Measurements from ENCODE around the gene CST9. TPM values are rescaled to one million over a fixed set of nuclear protein-coding genes. Genes with fewer than 3 reads are reported as not detected.

The CST9 gene
- total and polyA plus RNA-seq, 2 of the 8 experiments (the other 6 are each of a cell fraction or from before 2014, with no cell fraction given), result 0.05 to 0.19 TPM

GRCh38 chr20:23613676-23614075 is 8.0 kb upstream of the CST9 start:
- Histone ChIP-seq H3K56ac (replicated peaks; ENCODE audit: insufficient read length, low read depth, low read length) (no peak overlapping the region), H2BK15ac (ENCODE audit: low read length) (no peak overlapping the region), H2BK12ac (ENCODE audit: low read depth, low read length) (no peak overlapping the region), H2BK20ac (ENCODE audit: low read length) (no peak overlapping the region), H3K9ac (replicated peaks in 1 of 4; ENCODE audit: extremely low read depth in 1 of 4, low read depth in 3 of 4, low read length in 3 of 4) (no peak overlapping the region), H3K79me1 (ENCODE audit: low read depth, low read length) (no peaks in the 10 kb centered on the region), H3K9me3 (ENCODE audit: insufficient read depth in 2 of 2, low read depth in 1 of 2, low read length in 1 of 2) (no peaks in the 10 kb centered on the region), H2BK5ac (ENCODE audit: low read depth, low read length) (no peak overlapping the region), H3K23ac (ENCODE audit: insufficient read length) (no peak overlapping the region), H3K4me2 (ENCODE audit: insufficient read depth in 1 of 2, low read depth in 2 of 2, low read length in 2 of 2) (no peak overlapping the region), H3K27ac (ENCODE audit: low read depth, low read length) (no peak overlapping the region), H2AFZ (ENCODE audit: low read length) (no peak overlapping the region), H3K23me2 (ENCODE audit: low read depth, low read length) (peaks cover 1% of the 10 kb centered on the region; the same call in 1 of the 2 replicates), H3K36me3 (ENCODE audit: control insufficient read depth in 2 of 4, insufficient read depth in 4 of 4, low read length in 3 of 4) (no peaks in the 10 kb centered on the region), H4K20me1 (replicated peaks in 1 of 2; ENCODE audit: control insufficient read depth in 1 of 2, insufficient read depth in 2 of 2, low read length in 2 of 2) (no peaks in the 10 kb centered on the region), H3K14ac (ENCODE audit: insufficient read length) (no peak overlapping the region), H4K91ac (replicated peaks; ENCODE audit: insufficient read length, low read length) (no peak overlapping the region), H4K5ac (ENCODE audit: insufficient read length, low read depth, low read length) (no peak overlapping the region), H2BK120ac (replicated peaks; ENCODE audit: low read depth, low read length) (no peak overlapping the region), H3K4ac (replicated peaks; ENCODE audit: insufficient read length, low read depth, low read length) (no peak overlapping the region), H3K18ac (ENCODE audit: extremely low read depth, low read length) (no peak overlapping the region), H3K79me2 (ENCODE audit: control insufficient read depth in 1 of 2, insufficient read depth in 2 of 2, low read length in 2 of 2) (no peaks in the 10 kb centered on the region), H3K4me1 (replicated peaks in 1 of 4; ENCODE audit: control insufficient read depth in 3 of 4, insufficient read depth in 4 of 4, low read length in 3 of 4) (peaks cover 0 to 4% (median 2%) of the 10 kb centered on the region in 4 experiments; a peak in 3 of 7 replicates), H3K4me3 (ENCODE audit: extremely low read depth in 1 of 4, insufficient read depth in 2 of 4, low read depth in 3 of 4, low read length in 4 of 4) (no peak overlapping the region), H3K27me3 (replicated peaks in 1 of 4; ENCODE audit: control insufficient read depth in 3 of 4, extremely low read depth in 1 of 4, insufficient read depth in 3 of 4, low read length in 3 of 4) (no peaks in the 10 kb centered on the region), H4K8ac (ENCODE audit: extremely low read depth, insufficient read depth, low read length) (no peak overlapping the region), H2AK5ac (ENCODE audit: low read depth, low read length) (no peak overlapping the region)
- CTCF ChIA-PET (ENCODE audit: partially characterized antibody), result interaction anchor here (18.5 kb wide), 1 partner anchor 169 kb away, joined by 328 read pairs; the partner anchor contains the start of genes CST11 and CSTL1
- POLR2A ChIA-PET (ENCODE audit: partially characterized antibody), result no interaction called here
- TF ChIP-seq TAF1 (IDR thresholded peaks at IDR 0.05; ENCODE audit: low read depth, low read length) (no peak), CTBP2 (IDR thresholded peaks at IDR 0.05; ENCODE audit: borderline replicate concordance, insufficient read depth, insufficient read length, low read length) (no peak), GABPA (IDR thresholded peaks at IDR 0.05; ENCODE audit: borderline replicate concordance, insufficient read depth, low read length) (no peak), SP2 (IDR thresholded peaks at IDR 0.05; ENCODE audit: low read length) (no peak)
- no peak for DNase-seq (ENCODE audit: low read depth in 1 of 2, low spot score in 2 of 2)
- no peak for FAIRE-seq
